ENCODE measurements around the gene STOML2. TPM values are rescaled to one million over a fixed set of nuclear protein-coding genes. Genes with fewer than 3 reads are reported as not detected.

Gene STOML2
- total and polyA plus RNA-seq, 11 donors: 78.2 to 177 (median 130) TPM

DNA sequence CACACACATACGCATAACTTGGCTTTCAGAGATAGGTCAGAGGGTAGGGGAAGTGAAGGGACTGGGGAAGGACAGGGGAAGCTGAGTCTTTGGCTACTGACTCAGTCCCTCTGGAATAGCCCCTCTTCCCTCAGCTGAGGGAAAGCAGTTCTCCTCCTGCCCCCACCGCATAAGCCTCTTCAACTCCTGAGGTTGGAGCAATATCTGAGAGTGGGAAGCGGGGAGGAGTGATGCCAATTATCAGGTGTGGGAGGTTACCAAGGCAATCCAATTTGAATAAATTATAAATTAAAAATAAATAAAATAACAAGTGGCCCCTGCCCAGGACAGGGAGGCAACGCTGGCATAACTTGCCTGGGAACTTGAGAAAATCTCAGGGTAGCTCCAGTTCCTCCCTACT is 1.7 kb upstream of the STOML2 start:
- no peak for DNase-seq
- TF ChIP-seq POLR2A (IDR thresholded peaks at IDR 0.05): no peak
- TF ChIP-seq, protein P1, sequence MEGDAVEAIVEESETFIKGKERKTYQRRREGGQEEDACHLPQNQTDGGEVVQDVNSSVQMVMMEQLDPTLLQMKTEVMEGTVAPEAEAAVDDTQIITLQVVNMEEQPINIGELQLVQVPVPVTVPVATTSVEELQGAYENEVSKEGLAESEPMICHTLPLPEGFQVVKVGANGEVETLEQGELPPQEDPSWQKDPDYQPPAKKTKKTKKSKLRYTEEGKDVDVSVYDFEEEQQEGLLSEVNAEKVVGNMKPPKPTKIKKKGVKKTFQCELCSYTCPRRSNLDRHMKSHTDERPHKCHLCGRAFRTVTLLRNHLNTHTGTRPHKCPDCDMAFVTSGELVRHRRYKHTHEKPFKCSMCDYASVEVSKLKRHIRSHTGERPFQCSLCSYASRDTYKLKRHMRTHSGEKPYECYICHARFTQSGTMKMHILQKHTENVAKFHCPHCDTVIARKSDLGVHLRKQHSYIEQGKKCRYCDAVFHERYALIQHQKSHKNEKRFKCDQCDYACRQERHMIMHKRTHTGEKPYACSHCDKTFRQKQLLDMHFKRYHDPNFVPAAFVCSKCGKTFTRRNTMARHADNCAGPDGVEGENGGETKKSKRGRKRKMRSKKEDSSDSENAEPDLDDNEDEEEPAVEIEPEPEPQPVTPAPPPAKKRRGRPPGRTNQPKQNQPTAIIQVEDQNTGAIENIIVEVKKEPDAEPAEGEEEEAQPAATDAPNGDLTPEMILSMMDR (IDR thresholded peaks at IDR 0.05): no peak
- no peak for ATAC-seq
- peaks cover 0 to 68% (median 65%) of the 10 kb centered on the region in 9 donors for H3K36me3 ChIP-seq
- no peak overlapping the region for H3K4me3 ChIP-seq
- H3K9me3 ChIP-seq: no peaks in the 10 kb centered on the region
- WGBS, 4 donors: 87 to 95% (median 92%) methylated on average over 4 of the region's 4 CpGs
- intact Hi-C loops (cut with DNase I): loop anchor here in 1 of 10 donors (5.0 kb wide), 2 partner anchors 117 to 437 kb away; partner anchors contain the start of gene DNAJB5
- peaks cover 0 to 26% (median 21%) of the 10 kb centered on the region in 12 donors for H3K4me1 ChIP-seq
- no peaks in the 10 kb centered on the region for H3K27me3 ChIP-seq
- no peak overlapping the region for H3K27ac ChIP-seq

DNA sequence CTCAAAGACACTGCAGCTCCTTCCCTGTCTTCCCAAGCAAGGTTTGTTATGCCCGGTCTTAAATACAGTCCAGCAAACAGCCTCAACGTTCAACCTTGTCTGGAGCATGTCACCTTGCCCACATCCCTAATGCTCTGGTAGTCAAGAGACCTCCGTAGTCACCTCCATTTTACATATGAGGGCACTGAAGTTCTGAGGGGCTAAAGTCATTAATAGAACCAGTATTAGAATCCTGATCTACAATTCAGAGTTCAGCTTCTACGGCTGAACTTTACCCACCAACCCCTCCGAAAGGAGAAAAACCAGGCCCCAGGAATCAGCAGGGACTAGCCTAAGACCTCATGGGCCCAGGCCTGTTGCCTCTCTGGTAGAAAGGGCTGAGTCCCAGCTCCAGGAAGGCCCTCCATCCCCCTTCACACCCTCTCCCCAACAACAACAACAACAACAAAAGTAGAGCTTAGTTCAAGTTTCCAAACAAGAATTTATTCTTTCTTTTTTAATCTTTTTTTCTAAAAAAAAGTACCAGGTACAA is 795 bp upstream of the STOML2 start:
- H3K27me3 ChIP-seq: no peaks in the 10 kb centered on the region
- whole genome bisulfite sequencing, 4 donors: 26 to 36% (median 31%) methylated on average over 5 of the region's 5 CpGs
- DNase-seq (no peak), ATAC-seq (no peak)
- H3K4me1 ChIP-seq: peaks cover 0 to 25% (median 20%) of the 10 kb centered on the region in 12 donors
- intact Hi-C loops (cut with DNase I): loop anchor here in 2 of 10 donors (2.0 to 5.0 kb wide), 3 partner anchors 31 to 436 kb away; partner anchors contain the start of genes DNAJB5 (in 1 of the 2) and VCP (in 1 of the 2)
- peak overlapping the region in 11 of 12 donors; percentile 61 to 85 (median 76) for H3K4me3 ChIP-seq
- no peaks in the 10 kb centered on the region for H3K9me3 ChIP-seq
- peaks cover 0 to 73% (median 68%) of the 10 kb centered on the region in 9 donors for H3K36me3 ChIP-seq
- no peak for TF ChIP-seq POLR2A (IDR thresholded peaks at IDR 0.05)
- TF ChIP-seq, protein P1 (IDR thresholded peaks at IDR 0.05): no peak
- H3K27ac ChIP-seq: peak overlapping the region; percentile 71 to 94 (median 88)

DNA sequence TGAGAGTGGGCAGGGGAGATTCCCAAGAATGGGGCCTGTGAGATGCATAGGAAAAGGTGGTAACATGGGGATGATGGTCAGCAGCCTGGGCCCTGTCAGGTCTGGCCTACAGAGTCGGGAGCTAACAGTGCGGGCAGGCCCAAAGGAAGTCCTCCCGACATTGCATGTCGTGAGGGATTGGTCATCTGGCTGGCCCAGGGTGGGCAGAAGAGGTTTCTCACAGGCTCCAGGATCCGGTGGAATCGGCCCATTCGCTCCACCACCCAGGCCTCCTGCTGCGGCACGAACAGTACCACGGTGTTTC is 514 bp downstream of the STOML2 start:
- WGBS, 4 donors: 3 to 8% (median 5%) methylated on average over 8 to 10 of the region's 10 CpGs
- peaks cover 0 to 25% (median 20%) of the 10 kb centered on the region in 12 donors for H3K4me1 ChIP-seq
- H3K9me3 ChIP-seq: no peaks in the 10 kb centered on the region
- H3K27ac ChIP-seq: peak overlapping the region in 11 of 12 donors; percentile 85 to 94 (median 89)
- ATAC-seq (peak in 3 of 4 donors; percentile 4 to 16 (median 5)), DNase-seq (no peak)
- peaks cover 0 to 62% (median 56%) of the 10 kb centered on the region in 9 donors for H3K36me3 ChIP-seq
- peak overlapping the region; percentile 61 to 91 (median 76) for H3K4me3 ChIP-seq
- no peaks in the 10 kb centered on the region for H3K27me3 ChIP-seq
- intact Hi-C loops (cut with DNase I): loop anchor here in 2 of 10 donors (2.0 to 5.0 kb wide), 3 partner anchors 30 to 435 kb away; partner anchors contain the start of genes DNAJB5 (in 1 of the 2) and VCP (in 1 of the 2)
- TF ChIP-seq POLR2A (IDR thresholded peaks at IDR 0.05): no peak
- TF ChIP-seq, protein P1 (IDR thresholded peaks at IDR 0.05): no peak

DNA sequence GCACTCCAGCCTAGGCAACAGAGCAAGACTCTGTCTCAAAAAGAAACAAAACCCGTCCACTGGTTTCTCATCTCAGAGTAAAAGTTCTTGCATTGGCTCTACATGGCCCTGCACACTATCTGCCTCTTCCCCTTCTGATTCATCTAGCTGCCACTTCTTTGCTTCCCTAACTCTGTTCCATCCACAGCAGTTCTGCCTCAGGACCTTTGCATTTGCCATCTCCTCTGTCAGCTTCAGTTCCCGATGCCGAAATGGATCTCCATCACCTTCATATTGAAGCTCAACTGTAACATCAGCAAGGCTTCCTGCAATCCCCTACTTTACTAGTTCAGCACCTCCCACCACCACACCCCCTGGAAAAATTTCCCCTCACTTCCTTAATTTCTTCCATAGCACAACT is 5.4 kb downstream of the STOML2 start:
- WGBS, 4 donors: 88 to 94% (median 90%) methylated on average over 3 of the region's 3 CpGs
- no peak for ATAC-seq
- Histone ChIP-seq H3K4me3 (no peak overlapping the region), H3K9me3 (no peaks in the 10 kb centered on the region), H3K27ac (no peak overlapping the region), H3K4me1 (peaks cover 0 to 28% (median 21%) of the 10 kb centered on the region in 12 donors), H3K36me3 (peaks cover 0 to 45% (median 39%) of the 10 kb centered on the region in 9 donors), H3K27me3 (no peaks in the 10 kb centered on the region)
- intact Hi-C loops (cut with DNase I): loop anchor here (2.0 to 5.0 kb wide), 6 partner anchors 25 to 335 kb away; partner anchors contain the start of gene VCP (in 1 of the 10)
- no peak for DNase-seq
- TF ChIP-seq, protein P1 (IDR thresholded peaks at IDR 0.05): no peak
- no peak for TF ChIP-seq POLR2A (IDR thresholded peaks at IDR 0.05)
